Astrocyte (in vitro differentiated cells and primary cell): ENCODE measurements around the gene SLC29A4. TPM values are rescaled to one million over a fixed set of nuclear protein-coding genes. Genes with fewer than 3 reads are reported as not detected.

Source experiments
- DNase-seq: peaks from one replicate; pipeline ENCODE4 v3.0.0-alpha.2; 2010; ENCODE audit warnings: low read depth
- FAIRE-seq: peaks from 2 replicates; lab custom pipeline; 2011; peaks lifted over from hg19 to GRCh38; lab: Jason Lieb, UNC
- H2AFZ ChIP-seq: 2 replicates; pipeline ENCODE4 v1.6.0; 2012; ENCODE audit warnings: low read depth, low read length, inconsistent platforms
- H3K27ac ChIP-seq: 2 replicates; pipeline ENCODE4 v1.5.1; 2011; ENCODE audit warnings: low read depth, low read length, inconsistent platforms
- H3K27me3 ChIP-seq: 2 replicates; pipeline ENCODE4 v1.6.0; 2011; ENCODE audit warnings: low read length, inconsistent platforms; ENCODE audit not compliant: insufficient read depth
- H3K36me3 ChIP-seq: 2 replicates; pipeline ENCODE4 v1.5.1; 2011; ENCODE audit warnings: low read length, inconsistent platforms; ENCODE audit not compliant: insufficient read depth
- H3K4me1 ChIP-seq: 2 replicates; pipeline ENCODE4 v1.5.1; 2011; ENCODE audit warnings: low read length, inconsistent platforms; ENCODE audit not compliant: insufficient read depth
- H3K4me2 ChIP-seq: 2 replicates; pipeline ENCODE4 v1.6.0; 2012; ENCODE audit warnings: low read length, inconsistent platforms
- H3K4me3 ChIP-seq: 2 replicates; pipeline ENCODE4 v1.5.1; 2011; ENCODE audit warnings: low read depth, mild to moderate bottlenecking, low read length, inconsistent platforms; ENCODE audit not compliant: insufficient read depth
- H3K79me2 ChIP-seq: 2 replicates; pipeline ENCODE4 v1.6.0; 2012; ENCODE audit warnings: mild to moderate bottlenecking, low read length, inconsistent platforms; ENCODE audit not compliant: insufficient read depth
- H3K9ac ChIP-seq: 2 replicates; pipeline ENCODE4 v1.6.0; 2012; ENCODE audit warnings: mild to moderate bottlenecking, low read length, inconsistent platforms
- H3K9me3 ChIP-seq: 2 replicates; pipeline ENCODE4 v1.5.1; 2012; ENCODE audit warnings: low read depth, mild to moderate bottlenecking, low read length, inconsistent platforms; ENCODE audit not compliant: insufficient read depth
- H4K20me1 ChIP-seq: 2 replicates; pipeline ENCODE4 v1.6.0; 2012; ENCODE audit warnings: low read length, inconsistent platforms; ENCODE audit not compliant: insufficient read depth
- H3K27ac Mint-ChIP-seq: one replicate; pipeline ENCODE4 v1.8.0; 2021; ENCODE audit warnings: mild to moderate bottlenecking, mixed read lengths; ENCODE audit not compliant: unreplicated experiment
- H3K27me3 Mint-ChIP-seq: one replicate; pipeline ENCODE4 v1.8.0; 2021; ENCODE audit warnings: low read depth, mixed read lengths; ENCODE audit not compliant: unreplicated experiment
- H3K36me3 Mint-ChIP-seq: one replicate; pipeline ENCODE4 v1.8.0; 2021; ENCODE audit warnings: low read depth, mixed read lengths; ENCODE audit not compliant: unreplicated experiment
- H3K4me1 Mint-ChIP-seq: one replicate; pipeline ENCODE4 v1.8.0; 2021; ENCODE audit warnings: low read depth, mixed read lengths; ENCODE audit not compliant: unreplicated experiment
- H3K4me3 Mint-ChIP-seq: one replicate; pipeline ENCODE4 v1.8.0; 2021; ENCODE audit warnings: mild to moderate bottlenecking, moderate library complexity, mixed read lengths; ENCODE audit not compliant: unreplicated experiment
- H3K9me3 Mint-ChIP-seq: one replicate; pipeline ENCODE4 v1.8.0; 2021; ENCODE audit warnings: mild to moderate bottlenecking, mixed read lengths; ENCODE audit not compliant: unreplicated experiment
- CTCF ChIP-seq: IDR thresholded peaks from 2 replicates; pipeline ENCODE4 v1.5.1; 2011; ENCODE audit warnings: low read depth, mild to moderate bottlenecking, inconsistent platforms, low read length, moderate library complexity; ENCODE audit not compliant: insufficient read depth
- EZH2 ChIP-seq: IDR thresholded peaks from 2 replicates; pipeline ENCODE4 v1.6.1; 2012; ENCODE audit warnings: mild to moderate bottlenecking, low read length, inconsistent platforms; ENCODE audit not compliant: insufficient read depth
- total RNA-seq: library from RNA; stranded (reverse); gene quantifications from 2 replicates; pipeline ENCODE4 v1.2.1, GENCODE V29; 2021

Gene SLC29A4
- total RNA-seq, 1 donor from 2014 or later, result 8.2 TPM

- Histone ChIP-seq H3K27me3 (no peaks in the 10 kb centered on the region), H3K79me2 (no peaks in the 10 kb centered on the region), H3K4me3 (no peak overlapping the region), H3K4me2 (no peak overlapping the region), H2AFZ (no peak overlapping the region), H3K36me3 (peaks cover 9% of the 10 kb centered on the region), H3K9me3 (peaks cover 6% of the 10 kb centered on the region), H3K4me1 (no peaks in the 10 kb centered on the region), H3K9ac (no peak overlapping the region), H3K27ac (no peak overlapping the region), H4K20me1 (no peaks in the 10 kb centered on the region)
- Mint-ChIP-seq H3K27me3 (no peaks in the 10 kb centered on the region), H3K36me3 (peaks cover 42% of the 10 kb centered on the region), H3K27ac (no peak overlapping the region), H3K4me3 (no peak overlapping the region), H3K4me1 (no peaks in the 10 kb centered on the region), H3K9me3 (peaks cover 8% of the 10 kb centered on the region)
- FAIRE-seq, result no peak
- DNase-seq, result no peak
- TF ChIP-seq CTCF, result no peak
- TF ChIP-seq EZH2, result no peak
Observed at GRCh38 chr7:5320391-5320790, 37.6 kb downstream of the SLC29A4 start.

- no peaks in the 10 kb centered on the region for H3K4me1 Mint-ChIP-seq
- no peak for DNase-seq
- no peak overlapping the region for H3K9ac ChIP-seq
- no peaks in the 10 kb centered on the region for H3K27me3 Mint-ChIP-seq
- no peak overlapping the region for H3K4me2 ChIP-seq
- H3K9me3 Mint-ChIP-seq, result peaks cover 8% of the 10 kb centered on the region
- peaks cover 9% of the 10 kb centered on the region for H3K36me3 ChIP-seq
- H3K79me2 ChIP-seq, result no peaks in the 10 kb centered on the region
- H3K4me3 ChIP-seq, result no peak overlapping the region
- no peak overlapping the region for H3K27ac Mint-ChIP-seq
- no peak for FAIRE-seq
- H3K36me3 Mint-ChIP-seq, result peaks cover 38% of the 10 kb centered on the region
- no peaks in the 10 kb centered on the region for H4K20me1 ChIP-seq
- H3K27ac ChIP-seq, result no peak overlapping the region
- H3K27me3 ChIP-seq, result no peaks in the 10 kb centered on the region
- H2AFZ ChIP-seq, result no peak overlapping the region
- no peaks in the 10 kb centered on the region for H3K4me1 ChIP-seq
- no peak overlapping the region for H3K4me3 Mint-ChIP-seq
- peaks cover 6% of the 10 kb centered on the region for H3K9me3 ChIP-seq
- TF ChIP-seq CTCF (no peak), EZH2 (no peak)
Observed at GRCh38 chr7:5320802-5321396, 38.2 kb downstream of the SLC29A4 start.

GRCh38 chr7:5322621-5323410 lies 40.1 kb downstream of the SLC29A4 start:
- no peak for FAIRE-seq
- peaks cover 10% of the 10 kb centered on the region for H3K36me3 ChIP-seq

More at GRCh38 chr7:5322621-5323410, 40.1 kb downstream of the SLC29A4 start:
- H3K9ac ChIP-seq, result no peak overlapping the region
- H3K27ac Mint-ChIP-seq, result peak overlapping the region; percentile 47
- H3K9me3 Mint-ChIP-seq, result peaks cover 8% of the 10 kb centered on the region
- TF ChIP-seq EZH2 (no peak), CTCF (no peak)
- H4K20me1 ChIP-seq, result no peaks in the 10 kb centered on the region
- H3K27me3 Mint-ChIP-seq, result no peaks in the 10 kb centered on the region
- peaks cover 9% of the 10 kb centered on the region for H3K4me1 Mint-ChIP-seq
- peaks cover 2% of the 10 kb centered on the region for H3K4me1 ChIP-seq
- H3K9me3 ChIP-seq, result peaks cover 6% of the 10 kb centered on the region
- no peak overlapping the region for H3K4me3 ChIP-seq
- no peaks in the 10 kb centered on the region for H3K27me3 ChIP-seq
- H3K4me2 ChIP-seq, result no peak overlapping the region
- no peaks in the 10 kb centered on the region for H3K79me2 ChIP-seq
- DNase-seq, result no peak
- no peak overlapping the region for H3K27ac ChIP-seq
- H3K36me3 Mint-ChIP-seq, result peaks cover 41% of the 10 kb centered on the region
- no peak overlapping the region for H3K4me3 Mint-ChIP-seq
- H2AFZ ChIP-seq, result no peak overlapping the region
